Spleen (tissue), 7 donors: ENCODE measurements around the gene CLCN7.

Experiments
- POLR2A ChIP-seq, 3 donors: fragments of 450-650 bp; IDR thresholded peaks; one replicate each; pipeline ENCODE4 v1.5.1; 2017; ENCODE audit warnings: antibody characterized with exemption in 3 of 3, mild to moderate bottlenecking in 1 of 3
- POLR2AphosphoS5 ChIP-seq, 3 donors: sonication (generic); formaldehyde crosslinking; IDR thresholded peaks; one replicate each; pipeline ENCODE4 v1.5.1; 2017; ENCODE audit warnings: antibody characterized with exemption in 3 of 3
- TF ChIP-seq, protein P1 (sequence below), 11 experiments: fragments of 200-600 bp in 7 of 11; fragments of 450-650 bp in 4 of 11; sonication (generic) in 4 of 11; IDR thresholded peaks in 8 of 11; conservative IDR thresholded peaks in 3 of 11; 1 replicate in 7 of 11; 2 replicates in 4 of 11; pipeline versions ENCODE4 v1.4.0 to v1.8.0; 2016 to 2021; ENCODE audit warnings: antibody characterized with exemption in 11 of 11, inconsistent platforms in 4 of 11, mild to moderate bottlenecking in 1 of 11
- donor health status: DM: no; HTN: no; CAD: no; lungs with moderate emphysema.
- donor health status: DM: no; HTN: no; CAD: no.
- donor health status: DM: no; HTN: no; CAD: no.

DNA sequence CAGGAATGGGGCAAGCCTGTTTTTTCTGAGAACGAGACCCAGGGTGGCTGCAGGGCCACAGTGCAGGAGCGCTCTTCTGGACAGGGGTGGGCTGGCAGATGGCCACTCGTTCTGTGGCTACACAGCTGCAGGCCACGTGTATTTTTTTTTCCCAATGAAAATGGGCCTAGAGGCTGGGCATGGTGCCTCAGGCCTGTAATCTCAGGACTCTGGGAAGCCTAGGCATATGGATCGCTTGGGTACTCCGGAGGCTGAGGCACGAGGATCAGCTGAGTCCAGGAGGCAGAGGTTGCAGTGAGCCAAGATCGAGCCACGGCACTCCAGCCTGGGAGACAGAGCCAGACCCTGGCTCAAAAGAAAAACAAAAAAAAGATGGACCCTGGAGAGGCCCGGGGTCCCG lies 67.1 kb downstream of the CLCN7 start:
- TF ChIP-seq, protein P1, sequence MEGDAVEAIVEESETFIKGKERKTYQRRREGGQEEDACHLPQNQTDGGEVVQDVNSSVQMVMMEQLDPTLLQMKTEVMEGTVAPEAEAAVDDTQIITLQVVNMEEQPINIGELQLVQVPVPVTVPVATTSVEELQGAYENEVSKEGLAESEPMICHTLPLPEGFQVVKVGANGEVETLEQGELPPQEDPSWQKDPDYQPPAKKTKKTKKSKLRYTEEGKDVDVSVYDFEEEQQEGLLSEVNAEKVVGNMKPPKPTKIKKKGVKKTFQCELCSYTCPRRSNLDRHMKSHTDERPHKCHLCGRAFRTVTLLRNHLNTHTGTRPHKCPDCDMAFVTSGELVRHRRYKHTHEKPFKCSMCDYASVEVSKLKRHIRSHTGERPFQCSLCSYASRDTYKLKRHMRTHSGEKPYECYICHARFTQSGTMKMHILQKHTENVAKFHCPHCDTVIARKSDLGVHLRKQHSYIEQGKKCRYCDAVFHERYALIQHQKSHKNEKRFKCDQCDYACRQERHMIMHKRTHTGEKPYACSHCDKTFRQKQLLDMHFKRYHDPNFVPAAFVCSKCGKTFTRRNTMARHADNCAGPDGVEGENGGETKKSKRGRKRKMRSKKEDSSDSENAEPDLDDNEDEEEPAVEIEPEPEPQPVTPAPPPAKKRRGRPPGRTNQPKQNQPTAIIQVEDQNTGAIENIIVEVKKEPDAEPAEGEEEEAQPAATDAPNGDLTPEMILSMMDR (IDR thresholded peaks at IDR 0.05 in 8 of 11, conservative IDR thresholded peaks at IDR 0.05 in 3 of 11): no peak
- TF ChIP-seq POLR2AphosphoS5 (IDR thresholded peaks at IDR 0.05) (no peak), POLR2A (IDR thresholded peaks at IDR 0.05) (no peak)
